ENCODE measurements around the gene PFKFB3.

DNA sequence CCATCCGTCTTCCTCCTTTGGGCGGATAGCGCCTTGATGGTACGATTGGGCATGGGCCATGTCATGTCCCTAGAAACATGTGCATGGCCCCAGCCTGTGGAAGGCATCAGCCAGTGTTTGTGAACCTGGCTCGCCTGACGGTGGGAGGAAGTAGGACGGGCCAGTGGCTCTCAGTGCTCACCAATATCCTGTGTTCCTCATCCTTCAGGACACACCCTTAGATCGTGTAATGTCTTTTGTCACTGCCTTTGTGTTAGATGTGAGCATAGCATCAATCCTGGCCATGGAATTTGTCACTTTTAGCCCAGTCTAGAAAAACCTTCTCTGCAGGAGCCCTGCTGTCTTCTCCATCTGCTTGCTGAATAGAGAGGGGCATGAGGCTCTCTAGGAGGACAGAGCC is 77.6 kb downstream of the PFKFB3 start:
- TF ChIP-seq EZH2phosphoT487 (IDR thresholded peaks at IDR 0.05; ENCODE audit: low read length) = no peak
- TF ChIP-seq EZH2 (optimal IDR thresholded peaks at IDR 0.05; ENCODE audit: low read depth, low read length) = no peak
- TF ChIP-seq, protein P1, sequence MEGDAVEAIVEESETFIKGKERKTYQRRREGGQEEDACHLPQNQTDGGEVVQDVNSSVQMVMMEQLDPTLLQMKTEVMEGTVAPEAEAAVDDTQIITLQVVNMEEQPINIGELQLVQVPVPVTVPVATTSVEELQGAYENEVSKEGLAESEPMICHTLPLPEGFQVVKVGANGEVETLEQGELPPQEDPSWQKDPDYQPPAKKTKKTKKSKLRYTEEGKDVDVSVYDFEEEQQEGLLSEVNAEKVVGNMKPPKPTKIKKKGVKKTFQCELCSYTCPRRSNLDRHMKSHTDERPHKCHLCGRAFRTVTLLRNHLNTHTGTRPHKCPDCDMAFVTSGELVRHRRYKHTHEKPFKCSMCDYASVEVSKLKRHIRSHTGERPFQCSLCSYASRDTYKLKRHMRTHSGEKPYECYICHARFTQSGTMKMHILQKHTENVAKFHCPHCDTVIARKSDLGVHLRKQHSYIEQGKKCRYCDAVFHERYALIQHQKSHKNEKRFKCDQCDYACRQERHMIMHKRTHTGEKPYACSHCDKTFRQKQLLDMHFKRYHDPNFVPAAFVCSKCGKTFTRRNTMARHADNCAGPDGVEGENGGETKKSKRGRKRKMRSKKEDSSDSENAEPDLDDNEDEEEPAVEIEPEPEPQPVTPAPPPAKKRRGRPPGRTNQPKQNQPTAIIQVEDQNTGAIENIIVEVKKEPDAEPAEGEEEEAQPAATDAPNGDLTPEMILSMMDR (IDR thresholded peaks at IDR 0.05; ENCODE audit: low read length) = no peak
